Smooth muscle cell (in vitro differentiated cells): ENCODE results near the gene LEKR1. TPM values are rescaled to one million over a fixed set of nuclear protein-coding genes. Genes with fewer than 3 reads are reported as not detected.

Experiments used
- DNase-seq: peaks from one replicate; lab custom pipeline; 2025; ENCODE audit not compliant: unreplicated experiment; lab: John Stamatoyannopoulos, UW
- H2AFZ ChIP-seq: fragments of 200-600 bp; sonication (generic); 2 replicates; pipeline ENCODE4 v1.6.0; 2016; ENCODE audit warnings: antibody characterized with exemption, low read depth, mild to moderate bottlenecking
- H3F3A ChIP-seq: fragments of 200-600 bp; sonication (generic); 2 replicates; pipeline ENCODE4 v1.6.0; 2017; ENCODE audit warnings: antibody characterized with exemption, low read depth
- H3K27ac ChIP-seq: fragments of 200-600 bp; sonication (generic); 2 replicates; pipeline ENCODE4 v1.5.1; 2016; ENCODE audit warnings: low read depth, mild to moderate bottlenecking
- H3K27me3 ChIP-seq: fragments of 200-600 bp; sonication (generic); 2 replicates; pipeline ENCODE4 v1.6.1; 2016; ENCODE audit warnings: low read depth, mild to moderate bottlenecking
- H3K36me3 ChIP-seq: fragments of 200-600 bp; sonication (generic); 2 replicates; pipeline ENCODE4 v1.5.1; 2016; ENCODE audit warnings: low read depth
- H3K4me1 ChIP-seq: fragments of 200-600 bp; sonication (generic); 2 replicates; pipeline ENCODE4 v1.5.1; 2016; ENCODE audit warnings: low read depth
- H3K4me2 ChIP-seq: fragments of 200-600 bp; sonication (generic); 2 replicates; pipeline ENCODE4 v1.6.0; 2016; ENCODE audit warnings: mild to moderate bottlenecking
- H3K4me3 ChIP-seq: fragments of 200-600 bp; sonication (generic); 2 replicates; pipeline ENCODE4 v1.5.1; 2016; ENCODE audit warnings: mild to moderate bottlenecking
- H3K79me2 ChIP-seq: fragments of 200-600 bp; sonication (generic); 2 replicates; pipeline ENCODE4 v1.6.0; 2016; ENCODE audit warnings: low read depth, mild to moderate bottlenecking
- H3K9ac ChIP-seq: fragments of 200-600 bp; sonication (generic); 2 replicates; pipeline ENCODE4 v1.6.0; 2016; ENCODE audit warnings: low read depth
- H3K9me3 ChIP-seq: fragments of 200-600 bp; sonication (generic); replicated peaks from 2 replicates; pipeline ENCODE4 v1.5.1; 2016; ENCODE audit warnings: low read depth
- H4K20me1 ChIP-seq: fragments of 200-600 bp; sonication (generic); 2 replicates; pipeline ENCODE4 v1.6.0; 2016; ENCODE audit warnings: low read depth
- CTCF ChIP-seq: fragments of 200-600 bp; sonication (generic); IDR thresholded peaks from 2 replicates; pipeline ENCODE4 v1.5.1; 2017; ENCODE audit warnings: borderline replicate concordance, mild to moderate bottlenecking, antibody characterized with exemption; ENCODE audit not compliant: insufficient read depth, poor library complexity, severe bottlenecking
- WGBS: methylation state at CpG from one replicate; pipeline ENCODE4 v1.1.7; 2016; ENCODE audit warnings: low lambda C conversion rate; 5-methylcytosine and 5-hydroxymethylcytosine counted together
- polyA plus RNA-seq: library from polyadenylated mRNA; unstranded; fragments of >200 nt; fragmentation: Nextera tagmentation; extraction: Ambion mirVana; gene quantifications from 2 replicates; pipeline ENCODE4 v1.2.1, GENCODE V29; 2016
- total RNA-seq: library from RNA; depleted of rRNA; stranded (reverse); fragments of >200 nt; gene quantifications from 2 replicates; pipeline ENCODE4 v1.2.3, GENCODE V29; 2014

LEKR1 gene
- total and polyA plus RNA-seq, 2 experiments from 2014 or later: 1.3 to 2.3 TPM

- H3K4me3 ChIP-seq: no peak overlapping the region
- H3K9ac ChIP-seq: no peak overlapping the region
- H4K20me1 ChIP-seq: no peaks in the 10 kb centered on the region
- H3K27me3 ChIP-seq: no peaks in the 10 kb centered on the region
- H3K36me3 ChIP-seq: no peaks in the 10 kb centered on the region
- no peak overlapping the region for H3K4me2 ChIP-seq
- no peak for TF ChIP-seq CTCF
- no peaks in the 10 kb centered on the region for H3K79me2 ChIP-seq
- peaks cover 12% of the 10 kb centered on the region for H3F3A ChIP-seq
- H3K4me1 ChIP-seq: peaks cover 8% of the 10 kb centered on the region
- H2AFZ ChIP-seq: no peak overlapping the region
- no peaks in the 10 kb centered on the region for H3K9me3 ChIP-seq
- DNase-seq: no peak
- H3K27ac ChIP-seq: no peak overlapping the region
- 56% methylated on average over 5 of the region's 5 CpGs for WGBS
These were observed 266.1 kb downstream of the LEKR1 start for GRCh38 chr3:157092230-157092629.

- Histone ChIP-seq H3K4me1 (peaks cover 4% of the 10 kb centered on the region), H3K9me3 (no peaks in the 10 kb centered on the region), H3K36me3 (no peaks in the 10 kb centered on the region), H3F3A (peaks cover 3% of the 10 kb centered on the region), H3K27ac (no peak overlapping the region), H3K27me3 (no peaks in the 10 kb centered on the region), H3K4me3 (no peak overlapping the region), H3K79me2 (no peaks in the 10 kb centered on the region), H3K9ac (no peak overlapping the region), H4K20me1 (no peaks in the 10 kb centered on the region), H3K4me2 (no peak overlapping the region), H2AFZ (no peak overlapping the region)
- 72% methylated on average over 1 of the region's 1 CpG for WGBS
- DNase-seq: no peak
- TF ChIP-seq CTCF: no peak
These were observed 266.9 kb downstream of the LEKR1 start for GRCh38 chr3:157093096-157093495.

GRCh38 chr3:157094301-157094700, 268.1 kb downstream of the LEKR1 start:
- DNase-seq: no peak
- H4K20me1 ChIP-seq: no peaks in the 10 kb centered on the region

More at GRCh38 chr3:157094301-157094700, 268.1 kb downstream of the LEKR1 start:
- no peak overlapping the region for H3K27ac ChIP-seq
- 99% methylated on average over 2 of the region's 2 CpGs for WGBS
- H3F3A ChIP-seq: peaks cover 8% of the 10 kb centered on the region
- H3K4me3 ChIP-seq: no peak overlapping the region
- H3K27me3 ChIP-seq: no peaks in the 10 kb centered on the region
- no peak overlapping the region for H3K9ac ChIP-seq
- H3K4me2 ChIP-seq: no peak overlapping the region
- no peaks in the 10 kb centered on the region for H3K9me3 ChIP-seq
- no peaks in the 10 kb centered on the region for H3K4me1 ChIP-seq
- H2AFZ ChIP-seq: no peak overlapping the region
- TF ChIP-seq CTCF: no peak
- H3K36me3 ChIP-seq: no peaks in the 10 kb centered on the region
- no peaks in the 10 kb centered on the region for H3K79me2 ChIP-seq
